ENCODE data around the gene HSD17B2. TPM values are rescaled to one million over a fixed set of nuclear protein-coding genes. Genes with fewer than 3 reads are reported as not detected.

The HSD17B2 gene
- total and polyA plus RNA-seq, 5 donors = not detected

GRCh38 chr16:82019535-82019934 lies 15.5 kb upstream of the HSD17B2 start:
- H3K4me1 ChIP-seq (ENCODE audit: control insufficient read depth, insufficient read depth, low read length) = no peaks in the 10 kb centered on the region
- H3K27ac ChIP-seq (ENCODE audit: low read length) = no peak overlapping the region
- no peak overlapping the region for H3K4me3 ChIP-seq (ENCODE audit: low read length)
- intact Hi-C loops (cut with DNase I) = no loop called here
- ATAC-seq (no peak), DNase-seq (no peak)
- WGBS = 56% methylated on average over 8 of the region's 8 CpGs
- H3K27me3 ChIP-seq (ENCODE audit: control insufficient read depth, insufficient read depth) = no peaks in the 10 kb centered on the region
- no peaks in the 10 kb centered on the region for H3K9me3 ChIP-seq (ENCODE audit: control insufficient read depth, low read length)

GRCh38 chr16:82020051-82020450 lies 15.0 kb upstream of the HSD17B2 start:
- H3K27ac ChIP-seq (ENCODE audit: low read length) = no peak overlapping the region
- H3K27me3 ChIP-seq (ENCODE audit: control insufficient read depth, insufficient read depth) = no peaks in the 10 kb centered on the region
- no peak for ATAC-seq
- H3K4me3 ChIP-seq (ENCODE audit: low read length) = no peak overlapping the region
- no peaks in the 10 kb centered on the region for H3K9me3 ChIP-seq (ENCODE audit: control insufficient read depth, low read length)
- H3K4me1 ChIP-seq (ENCODE audit: control insufficient read depth, insufficient read depth, low read length) = no peaks in the 10 kb centered on the region
- no peak for DNase-seq
- WGBS = 87% methylated on average over 5 of the region's 5 CpGs
- intact Hi-C loops (cut with DNase I) = loop anchor here in 1 of 4 donors (10.0 kb wide), 1 partner anchor 435 kb away; no protein-coding TSS in a partner anchor

- no peak for DNase-seq
- intact Hi-C loops (cut with DNase I) = loop anchor here in 1 of 4 donors (10.0 kb wide), 1 partner anchor 432 kb away; no protein-coding TSS in a partner anchor
- H3K9me3 ChIP-seq (ENCODE audit: control insufficient read depth, low read length) = no peaks in the 10 kb centered on the region
- H3K4me3 ChIP-seq (ENCODE audit: low read length) = no peak overlapping the region
- no peak for ATAC-seq
- H3K4me1 ChIP-seq (ENCODE audit: control insufficient read depth, insufficient read depth, low read length) = no peaks in the 10 kb centered on the region
- WGBS = 50% methylated on average over 7 of the region's 7 CpGs
- H3K27ac ChIP-seq (ENCODE audit: low read length) = no peak overlapping the region
- H3K27me3 ChIP-seq (ENCODE audit: control insufficient read depth, insufficient read depth) = no peaks in the 10 kb centered on the region
These were observed 11.8 kb upstream of the HSD17B2 start for GRCh38 chr16:82023206-82023605.

DNA sequence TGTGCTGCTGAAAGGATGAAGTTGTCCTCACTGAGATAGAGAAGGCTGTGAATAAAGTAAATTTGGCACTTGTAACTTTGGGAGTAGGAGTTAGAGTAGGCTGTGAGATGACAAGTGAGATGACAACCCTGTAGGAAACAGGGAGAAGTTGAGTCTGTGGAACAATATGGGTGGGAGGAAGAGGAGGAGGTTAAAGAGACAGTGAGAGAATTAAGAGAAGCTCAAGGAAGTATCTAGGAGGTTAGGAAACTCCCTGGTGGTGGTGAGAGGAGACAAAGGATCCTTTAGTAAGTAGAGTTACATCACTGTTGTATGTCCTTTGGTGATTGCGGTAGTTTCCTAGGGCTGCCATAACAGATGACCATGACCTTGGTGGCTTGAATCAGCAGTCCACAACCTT lies 10.7 kb upstream of the HSD17B2 start:
- intact Hi-C loops (cut with DNase I) = loop anchor here in 1 of 4 donors (10.0 kb wide), 1 partner anchor 430 kb away; no protein-coding TSS in a partner anchor
- 94% methylated on average over 1 of the region's 1 CpG for WGBS
- Histone ChIP-seq H3K4me1 (ENCODE audit: control insufficient read depth, insufficient read depth, low read length) (no peaks in the 10 kb centered on the region), H3K9me3 (ENCODE audit: control insufficient read depth, low read length) (no peaks in the 10 kb centered on the region), H3K4me3 (ENCODE audit: low read length) (no peak overlapping the region), H3K27ac (ENCODE audit: low read length) (no peak overlapping the region), H3K27me3 (ENCODE audit: control insufficient read depth, insufficient read depth) (no peaks in the 10 kb centered on the region)
- no peak for DNase-seq
- ATAC-seq = no peak

GRCh38 chr16:82024883-82025282 lies 10.2 kb upstream of the HSD17B2 start:
- Histone ChIP-seq H3K4me3 (ENCODE audit: low read length) (no peak overlapping the region), H3K4me1 (ENCODE audit: control insufficient read depth, insufficient read depth, low read length) (no peaks in the 10 kb centered on the region), H3K9me3 (ENCODE audit: control insufficient read depth, low read length) (no peaks in the 10 kb centered on the region), H3K27me3 (ENCODE audit: control insufficient read depth, insufficient read depth) (no peaks in the 10 kb centered on the region), H3K27ac (ENCODE audit: low read length) (no peak overlapping the region)
- intact Hi-C loops (cut with DNase I) = loop anchor here in 1 of 4 donors (10.0 kb wide), 1 partner anchor 430 kb away; no protein-coding TSS in a partner anchor
- WGBS = 87% methylated on average over 4 of the region's 4 CpGs
- ATAC-seq = no peak
- DNase-seq = no peak

DNA sequence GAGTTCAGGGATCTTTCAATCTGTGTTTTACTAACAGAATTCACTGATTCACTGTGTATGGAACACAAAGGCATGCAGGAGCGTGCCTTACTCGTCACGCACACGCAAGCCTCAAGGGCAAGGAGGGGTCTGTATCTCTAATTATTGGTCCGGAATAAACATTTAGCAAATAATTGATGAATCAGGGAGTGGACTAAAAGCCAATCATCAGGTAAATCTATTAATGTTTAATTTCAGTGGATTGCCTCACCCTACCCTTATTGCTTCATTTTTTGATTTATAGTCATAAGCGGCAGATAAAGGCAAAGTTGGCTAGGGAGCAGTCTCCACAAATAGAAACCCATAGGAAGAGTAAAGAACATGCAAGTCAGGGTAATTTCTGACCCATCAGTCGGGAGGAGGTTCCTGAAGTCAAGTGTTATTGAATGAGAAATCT lies 7.4 kb upstream of the HSD17B2 start:
- Histone ChIP-seq H3K27me3 (ENCODE audit: control insufficient read depth, insufficient read depth) (no peaks in the 10 kb centered on the region), H3K4me1 (ENCODE audit: control insufficient read depth, insufficient read depth, low read length) (no peaks in the 10 kb centered on the region), H3K27ac (ENCODE audit: low read length) (no peak overlapping the region), H3K9me3 (ENCODE audit: control insufficient read depth, low read length) (no peaks in the 10 kb centered on the region), H3K4me3 (ENCODE audit: low read length) (no peak overlapping the region)
- DNase-seq (no peak), ATAC-seq (no peak)
- 84% methylated on average over 7 of the region's 7 CpGs for WGBS
- intact Hi-C loops (cut with DNase I) = loop anchor here in 1 of 4 donors (10.0 kb wide), 1 partner anchor 427 kb away; no protein-coding TSS in a partner anchor

DNA sequence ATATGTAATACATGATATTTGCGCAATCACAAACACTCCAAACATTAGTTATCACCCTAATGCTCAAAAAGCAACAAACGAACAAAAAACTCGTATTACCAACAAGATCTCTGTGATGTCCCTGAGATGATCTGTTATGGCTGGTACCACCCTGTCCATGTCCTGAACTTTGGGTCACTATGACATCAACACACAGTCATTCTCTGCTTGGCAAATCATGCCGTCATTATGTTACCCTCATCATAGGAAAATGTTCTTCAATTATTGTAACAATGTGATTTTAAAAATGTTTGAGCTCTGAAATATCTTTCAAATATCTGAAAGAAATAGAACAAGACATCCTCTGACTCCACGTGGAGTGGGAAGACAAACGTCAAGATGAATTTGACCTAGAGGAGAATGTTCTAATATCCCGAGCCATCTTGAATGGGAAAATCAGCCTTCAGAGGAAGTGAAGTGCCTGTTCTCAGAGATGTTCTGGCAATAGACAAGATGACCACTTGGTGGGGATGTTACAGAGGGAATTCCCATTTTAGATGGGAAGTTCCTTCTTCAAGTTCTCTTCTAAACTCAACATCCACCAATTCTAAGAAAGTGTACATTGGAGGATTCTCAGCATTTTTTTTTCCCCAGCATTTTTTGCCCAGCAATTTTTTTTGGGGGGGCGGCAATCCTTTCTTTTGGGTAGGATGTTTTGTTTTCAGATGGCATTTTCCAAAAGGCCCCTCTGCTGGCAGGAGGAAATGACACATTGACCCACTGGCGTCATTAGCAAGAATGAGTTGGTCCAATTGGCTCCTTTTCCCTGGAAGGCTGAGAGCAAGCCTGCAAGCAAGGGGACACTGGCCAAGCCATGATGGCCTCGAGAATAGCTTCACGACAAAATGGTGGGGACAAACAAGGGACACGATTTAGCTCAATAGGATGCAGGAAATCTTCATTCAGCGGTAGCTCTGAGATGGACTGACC lies 3.7 kb upstream of the HSD17B2 start:
- Histone ChIP-seq H3K27ac (ENCODE audit: low read length) (no peak overlapping the region), H3K4me3 (ENCODE audit: low read length) (no peak overlapping the region), H3K4me1 (ENCODE audit: control insufficient read depth, insufficient read depth, low read length) (no peaks in the 10 kb centered on the region), H3K9me3 (ENCODE audit: control insufficient read depth, low read length) (no peaks in the 10 kb centered on the region), H3K27me3 (ENCODE audit: control insufficient read depth, insufficient read depth) (no peaks in the 10 kb centered on the region)
- intact Hi-C loops (cut with DNase I) = loop anchor here in 2 of 4 donors (2.0 to 5.0 kb wide), 2 partner anchors 196 to 199 kb away; no protein-coding TSS in a partner anchor
- 62% methylated on average over 13 of the region's 13 CpGs for WGBS
- ATAC-seq = no peak
- no peak for DNase-seq

GRCh38 chr16:82033006-82033405 lies 2.0 kb upstream of the HSD17B2 start:
- intact Hi-C loops (cut with DNase I) = loop anchor here in 1 of 4 donors (5.0 kb wide), 1 partner anchor 194 kb away; no protein-coding TSS in a partner anchor

DNA sequence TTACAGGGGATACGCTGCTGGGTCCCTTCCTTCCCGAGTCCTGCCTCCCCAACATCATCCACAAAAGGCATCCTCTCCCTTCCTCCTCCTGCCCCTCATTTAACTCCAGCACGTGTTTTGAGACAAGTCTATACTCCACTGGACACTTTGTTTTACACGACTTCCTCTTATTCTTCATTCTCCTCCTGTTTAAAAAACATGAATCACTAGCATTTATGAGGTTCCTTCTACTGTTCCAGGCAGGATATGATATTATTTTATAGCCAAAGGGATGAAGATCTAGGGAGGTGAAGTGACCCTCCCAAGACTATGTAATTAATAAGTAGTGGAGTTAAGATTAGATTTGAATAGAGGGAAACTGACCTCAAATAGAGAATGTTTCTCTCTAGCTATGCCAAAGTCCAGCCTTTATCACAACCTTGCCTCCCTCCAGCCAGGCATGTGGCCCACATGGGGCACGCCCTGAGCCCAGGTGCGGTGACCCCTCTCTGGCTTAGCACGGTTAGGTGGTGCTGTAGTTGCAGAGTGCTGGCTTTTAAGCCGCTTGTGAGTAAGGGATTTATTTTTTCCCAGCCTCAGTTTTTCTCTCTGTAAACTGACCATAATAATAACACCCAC lies 1.3 kb upstream of the HSD17B2 start:
- intact Hi-C loops (cut with DNase I) = loop anchor here in 1 of 4 donors (5.0 kb wide), 1 partner anchor 194 kb away; no protein-coding TSS in a partner anchor
- Histone ChIP-seq H3K9me3 (ENCODE audit: control insufficient read depth, low read length) (no peaks in the 10 kb centered on the region), H3K4me3 (ENCODE audit: low read length) (no peak overlapping the region), H3K4me1 (ENCODE audit: control insufficient read depth, insufficient read depth, low read length) (no peaks in the 10 kb centered on the region), H3K27ac (ENCODE audit: low read length) (no peak overlapping the region), H3K27me3 (ENCODE audit: control insufficient read depth, insufficient read depth) (no peaks in the 10 kb centered on the region)
- ATAC-seq = no peak
- no peak for DNase-seq
- 55% methylated on average over 8 of the region's 8 CpGs for WGBS

More at GRCh38 chr16:82033006-82033405, 2.0 kb upstream of the HSD17B2 start:
- Histone ChIP-seq H3K9me3 (ENCODE audit: control insufficient read depth, low read length) (no peaks in the 10 kb centered on the region), H3K27me3 (ENCODE audit: control insufficient read depth, insufficient read depth) (no peaks in the 10 kb centered on the region), H3K4me1 (ENCODE audit: control insufficient read depth, insufficient read depth, low read length) (no peaks in the 10 kb centered on the region), H3K4me3 (ENCODE audit: low read length) (no peak overlapping the region), H3K27ac (ENCODE audit: low read length) (no peak overlapping the region)
- DNase-seq (no peak), ATAC-seq (no peak)
- 89% methylated on average over 6 of the region's 6 CpGs for WGBS

GRCh38 chr16:82037251-82037650 lies 2.2 kb downstream of the HSD17B2 start:
- no peak overlapping the region for H3K4me3 ChIP-seq (ENCODE audit: low read length)
- no peaks in the 10 kb centered on the region for H3K4me1 ChIP-seq (ENCODE audit: control insufficient read depth, insufficient read depth, low read length)
- 88% methylated on average over 4 of the region's 4 CpGs for WGBS
- H3K9me3 ChIP-seq (ENCODE audit: control insufficient read depth, low read length) = peaks cover 2% of the 10 kb centered on the region
- H3K27ac ChIP-seq (ENCODE audit: low read length) = no peak overlapping the region
- ATAC-seq (no peak), DNase-seq (no peak)
- intact Hi-C loops (cut with DNase I) = no loop called here
- H3K27me3 ChIP-seq (ENCODE audit: control insufficient read depth, insufficient read depth) = no peaks in the 10 kb centered on the region

DNA sequence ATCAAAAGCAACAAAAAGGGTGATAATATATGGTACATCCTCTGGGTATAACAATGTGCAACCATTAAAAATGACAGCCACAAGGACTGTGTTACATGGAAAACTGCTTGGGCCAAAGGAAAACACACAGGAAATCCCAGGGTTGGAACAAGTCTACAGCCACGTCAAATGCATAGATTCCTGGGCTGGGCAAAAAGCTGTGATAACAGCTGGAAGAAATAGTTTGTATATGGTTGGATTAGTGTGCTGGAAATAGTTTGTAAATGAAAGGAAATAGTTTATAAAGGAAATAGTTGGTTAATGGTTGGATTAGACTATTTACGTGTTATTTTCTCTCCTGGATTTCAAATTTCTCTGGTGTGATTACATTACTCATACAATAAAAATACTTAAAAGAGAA lies 2.6 kb downstream of the HSD17B2 start:
- H3K4me3 ChIP-seq (ENCODE audit: low read length) = no peak overlapping the region
- no peaks in the 10 kb centered on the region for H3K27me3 ChIP-seq (ENCODE audit: control insufficient read depth, insufficient read depth)
- H3K27ac ChIP-seq (ENCODE audit: low read length) = no peak overlapping the region
- DNase-seq (no peak), ATAC-seq (no peak)
- intact Hi-C loops (cut with DNase I) = no loop called here
- WGBS = 34% methylated on average over 2 of the region's 2 CpGs
- peaks cover 2% of the 10 kb centered on the region for H3K9me3 ChIP-seq (ENCODE audit: control insufficient read depth, low read length)
- H3K4me1 ChIP-seq (ENCODE audit: control insufficient read depth, insufficient read depth, low read length) = no peaks in the 10 kb centered on the region
